Stimulated activated CD4-positive, alpha-beta T cell treated with anti-CD3 and anti-CD28 coated beads, Interleukin-12 subunit alpha, Interleukin-12 subunit beta, amount 100 ng/mL, for 24 hours (primary cell): ENCODE data around the gene ZNF17.

ENCODE experiments used
- DNase-seq, 2 experiments: peaks; one replicate each; pipeline ENCODE4 v3.0.0-alpha.2; 2020; ENCODE audit warnings: low read depth in 2 of 2

The ZNF17 gene

DNA sequence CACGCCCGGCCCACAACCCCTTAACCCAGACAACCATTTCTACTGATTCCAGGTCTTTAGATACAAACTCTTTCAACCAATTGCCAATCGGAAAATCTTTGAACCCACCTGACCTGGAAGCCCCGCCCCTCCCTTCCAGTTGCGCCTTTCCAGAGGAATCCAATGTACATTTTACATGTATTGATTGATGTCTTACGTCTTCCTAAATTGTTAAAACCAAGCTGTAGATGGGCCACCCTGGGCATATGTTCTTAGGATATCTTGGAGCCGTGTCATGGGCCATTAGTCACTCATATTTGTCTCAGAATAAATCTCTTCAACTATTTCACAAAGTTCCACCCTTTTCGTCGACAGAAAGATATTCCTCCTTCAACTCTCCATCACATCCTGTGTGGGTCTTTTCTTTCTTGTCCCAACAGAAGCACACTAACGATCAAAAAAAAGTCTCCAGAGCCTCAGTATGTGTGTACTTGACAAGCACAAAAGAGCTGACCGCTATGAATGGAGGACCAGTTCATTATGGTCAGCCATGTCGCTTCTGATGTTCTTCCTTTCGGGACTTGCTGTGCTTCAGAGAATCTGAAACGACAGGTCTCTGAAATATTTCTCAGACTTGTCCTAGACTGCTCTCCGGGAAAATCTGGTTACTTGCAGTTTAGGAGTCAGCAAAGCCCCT is 23.6 kb downstream of the ZNF17 start:
- DNase-seq = no peak

DNA sequence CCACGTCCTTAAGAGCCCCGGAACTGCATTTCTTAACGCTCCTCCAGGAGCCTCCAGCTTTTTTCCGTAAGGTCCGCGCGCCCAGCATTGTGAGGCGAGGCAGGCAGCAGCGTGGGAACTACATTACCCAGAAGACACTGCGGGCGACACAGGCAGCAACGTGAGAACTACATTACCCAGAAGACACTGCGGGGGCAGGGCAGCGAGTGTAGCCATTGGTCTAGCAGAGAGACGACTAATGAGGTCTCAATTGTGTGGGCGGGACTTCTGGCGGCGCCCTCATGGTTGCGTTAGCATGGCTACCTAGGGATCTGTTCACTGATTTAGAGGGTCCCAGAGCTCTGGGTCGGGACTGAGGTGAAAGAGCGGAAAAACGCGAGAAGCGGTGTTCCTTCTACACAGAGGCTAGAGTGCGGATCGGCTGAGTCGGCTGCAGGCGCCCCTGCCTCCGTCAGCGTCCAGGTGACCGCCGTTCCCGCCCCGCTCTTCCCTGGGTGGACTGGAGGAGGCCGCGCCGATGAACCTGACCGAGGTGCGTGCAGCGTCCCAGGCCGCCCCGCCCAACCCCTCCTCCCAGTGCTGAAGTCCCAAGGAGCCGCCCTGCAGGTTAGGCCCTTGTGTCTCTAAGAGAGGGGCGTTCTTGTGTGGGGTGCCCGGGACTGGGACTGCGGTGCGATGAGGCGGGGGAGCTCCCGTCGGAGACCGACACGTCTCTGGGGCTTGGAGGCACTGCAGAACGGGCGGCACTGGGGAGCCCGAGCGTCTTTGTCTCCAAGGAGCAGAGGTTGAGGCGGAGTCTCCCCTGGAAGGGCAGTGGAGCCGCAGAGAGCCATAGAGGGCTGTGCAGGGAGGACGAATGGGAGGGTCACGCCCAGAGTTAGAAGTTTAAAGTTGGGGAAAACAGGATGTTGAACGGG is 24.4 kb downstream of the ZNF17 start, which contains the start of gene ZNF749:
ZNF749 (plus strand) TSS at position 264 of the 917 bp plus-strand sequence; CDS start at position 518, 254 bp downstream.
- peak; percentile 92 to 94 for DNase-seq

DNA sequence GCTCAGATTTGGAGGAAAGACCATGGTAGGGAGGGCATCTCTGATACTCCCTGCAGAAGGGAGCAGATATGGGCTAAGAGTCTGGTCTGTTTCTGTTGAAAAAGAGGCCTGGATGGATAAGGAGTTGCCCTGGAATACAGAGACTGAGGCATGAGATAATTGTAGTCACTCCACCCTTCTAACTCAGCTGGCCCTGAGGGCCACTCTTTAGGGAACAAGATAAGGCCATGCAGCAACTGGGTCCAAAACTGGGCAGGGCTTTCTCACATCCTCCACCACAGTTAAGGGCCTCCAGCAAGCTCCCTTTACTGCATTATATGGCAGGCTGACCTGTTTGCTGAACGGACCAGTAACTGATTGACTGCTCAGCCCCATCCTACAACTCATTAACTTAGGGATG is 25.5 kb downstream of the ZNF17 start:
- no peak for DNase-seq

DNA sequence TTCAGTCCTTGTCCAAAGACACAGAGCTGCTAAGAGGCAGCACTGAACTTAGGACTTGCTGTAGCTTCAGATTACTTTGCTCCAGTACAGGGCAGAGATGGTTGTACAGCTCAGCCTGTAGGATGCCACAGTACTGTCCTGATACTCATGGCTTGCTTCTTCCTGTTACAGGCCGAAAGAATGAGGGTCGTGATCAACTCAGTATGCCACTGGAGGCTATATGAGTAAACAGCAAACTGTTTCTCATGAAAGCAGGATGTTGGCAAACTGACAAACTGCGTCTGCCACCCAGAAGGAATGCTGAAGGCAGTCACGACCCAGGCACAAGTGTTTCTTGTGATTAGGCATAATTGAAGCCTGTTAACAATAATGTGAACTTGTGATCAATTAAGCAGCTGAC is 27.0 kb downstream of the ZNF17 start:
- DNase-seq = no peak

DNA sequence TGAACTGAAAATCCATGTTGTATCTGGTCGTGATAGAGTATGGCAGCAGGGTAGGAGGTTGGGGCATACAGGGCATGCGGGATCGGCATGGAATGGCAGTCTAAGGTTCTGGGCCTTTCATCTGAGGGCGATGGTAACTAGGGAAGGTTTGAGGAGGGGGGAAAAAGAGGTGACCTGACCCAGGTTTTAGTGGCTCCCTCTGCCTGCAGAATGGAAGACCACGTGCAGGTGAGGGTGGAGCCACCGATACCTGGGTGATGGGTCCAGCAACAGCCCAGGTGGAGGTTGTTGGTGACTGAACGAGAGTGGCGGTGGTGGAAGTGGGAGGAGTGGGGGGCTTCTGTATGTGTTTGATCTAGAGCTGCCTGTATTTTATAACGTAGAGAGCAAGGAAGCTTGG is 28.0 kb downstream of the ZNF17 start:
- no peak for DNase-seq

DNA sequence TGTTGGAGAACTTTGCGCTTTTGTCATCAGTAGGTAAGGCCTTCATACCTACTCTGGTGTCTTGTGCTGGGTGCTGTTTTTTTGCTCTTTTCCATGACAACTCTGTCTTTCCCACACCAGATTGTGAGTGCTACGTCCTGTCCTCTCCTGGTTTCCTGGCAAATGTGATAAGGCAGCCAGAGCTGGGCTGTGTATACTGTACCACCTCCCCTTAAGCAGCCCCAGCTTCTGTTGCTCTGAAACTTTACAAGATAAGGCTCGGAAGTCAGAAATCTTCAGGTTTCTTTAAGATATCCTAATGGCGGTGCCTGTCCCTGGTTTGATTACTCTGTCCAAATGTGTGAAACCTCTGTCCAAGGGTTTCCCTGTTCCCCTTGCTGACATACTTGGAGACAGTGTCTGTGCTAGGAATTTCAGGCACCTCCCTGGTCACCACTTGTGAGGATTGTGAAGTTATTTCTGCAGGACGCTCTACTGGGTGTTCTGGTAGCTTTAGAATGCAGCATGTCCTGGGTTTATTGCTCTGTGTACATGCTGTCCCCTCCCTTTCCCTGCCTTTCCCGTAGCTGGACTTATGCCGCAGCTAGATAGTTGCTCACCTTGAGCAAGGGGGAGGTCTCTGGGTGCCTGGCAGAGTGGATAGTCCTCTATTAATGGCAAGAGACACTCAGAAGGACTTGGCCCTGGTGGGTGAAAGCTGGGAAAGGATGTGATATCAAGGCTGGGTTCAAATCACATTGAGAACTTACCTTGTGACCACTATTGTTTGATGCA is 31.2 kb downstream of the ZNF17 start:
- no peak for DNase-seq

DNA sequence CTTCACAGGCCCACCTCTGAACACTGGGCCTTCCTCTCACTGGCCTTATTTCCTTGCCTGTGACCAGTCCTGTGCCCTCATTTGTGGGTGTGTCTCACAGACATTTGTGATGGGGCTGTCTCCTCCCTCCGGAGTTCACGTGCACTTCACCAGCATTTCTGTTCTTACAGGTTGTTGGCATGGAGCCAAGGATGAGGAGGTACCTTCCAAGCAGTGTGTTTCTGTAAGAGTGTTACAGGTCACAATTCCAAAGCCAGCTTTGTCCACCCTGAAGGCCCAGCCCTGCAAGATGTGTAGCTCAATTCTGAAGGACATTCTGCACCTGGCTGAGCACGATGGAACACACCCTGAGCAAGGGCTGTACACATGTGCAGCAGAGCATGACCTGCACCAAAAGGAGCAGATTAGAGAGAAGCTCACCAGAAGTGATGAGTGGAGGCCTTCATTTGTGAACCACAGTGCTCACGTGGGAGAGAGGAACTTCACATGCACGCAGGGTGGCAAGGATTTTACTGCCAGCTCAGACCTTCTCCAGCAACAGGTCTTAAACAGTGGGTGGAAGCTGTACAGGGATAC is 32.2 kb downstream of the ZNF17 start:
- DNase-seq = no peak

DNA sequence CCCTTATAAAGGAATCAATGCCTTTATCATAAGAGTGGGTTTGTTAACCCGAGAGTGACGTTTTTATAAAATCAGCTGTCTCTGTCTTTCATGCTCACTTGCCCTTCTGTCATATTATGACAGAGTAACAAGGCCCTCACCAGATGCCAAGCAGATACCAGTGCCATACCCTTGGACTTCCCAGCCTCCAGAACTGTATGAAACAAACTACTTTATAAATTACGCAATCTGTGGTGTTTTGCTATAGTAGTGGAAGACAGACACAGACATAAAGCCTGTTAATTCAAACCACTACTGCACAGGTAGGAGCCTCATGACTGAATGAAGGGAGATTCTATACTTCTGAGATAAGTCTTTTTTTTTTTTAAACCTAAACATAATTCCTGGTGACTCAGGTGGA is 41.3 kb downstream of the ZNF17 start:
- DNase-seq = no peak

DNA sequence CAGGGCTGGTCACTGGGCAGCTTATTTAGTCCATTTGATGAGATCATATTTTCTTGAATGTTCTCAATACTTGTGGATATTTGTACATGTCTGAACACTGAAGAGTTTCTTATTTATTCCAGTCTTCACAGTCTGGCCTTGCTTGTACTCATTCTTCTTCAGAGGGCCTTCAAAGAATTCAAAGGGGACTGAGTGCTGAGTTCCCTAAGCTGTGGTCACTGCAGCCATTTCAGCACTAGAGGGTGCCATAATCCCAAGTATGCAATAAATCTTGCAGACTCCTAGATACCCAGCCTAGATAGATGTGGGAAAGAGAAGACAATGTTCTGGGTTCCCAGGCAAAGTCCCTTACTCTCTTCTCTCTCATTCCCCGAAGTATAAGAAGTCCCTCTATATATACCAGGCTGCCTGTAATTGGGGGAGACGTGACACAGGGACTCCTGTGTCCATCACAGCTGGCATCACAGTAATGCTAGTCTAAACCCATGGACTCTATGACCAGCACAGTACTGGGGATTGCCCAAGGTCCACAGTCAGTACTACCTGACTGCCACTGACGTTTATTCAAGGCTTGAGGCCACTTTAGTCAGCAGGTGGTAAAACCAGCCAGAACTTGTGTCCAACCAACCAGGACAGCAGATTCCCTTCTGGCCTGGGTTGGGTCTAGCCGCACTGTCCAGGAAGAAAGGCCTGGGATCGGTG is 54.9 kb downstream of the ZNF17 start:
- DNase-seq = no peak

DNA sequence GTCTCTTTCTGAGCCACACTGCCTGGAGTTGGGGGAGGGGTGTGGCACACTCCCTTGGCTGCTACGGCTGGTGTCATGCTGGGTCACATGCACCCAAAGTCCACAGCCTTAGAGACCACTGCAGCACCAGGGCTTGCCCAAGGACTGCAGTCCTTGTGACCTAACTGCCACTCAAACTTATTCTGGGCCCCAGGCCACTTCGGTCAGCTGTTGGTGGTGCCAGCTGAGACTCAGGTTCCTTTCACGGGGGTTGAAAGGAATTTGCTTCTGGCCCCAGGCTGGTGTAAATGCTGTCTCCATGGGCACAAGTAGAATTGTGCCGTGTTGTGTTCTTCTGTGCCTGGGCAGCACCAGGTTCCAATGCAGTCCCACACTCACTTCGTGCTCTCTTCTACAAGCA is 55.5 kb downstream of the ZNF17 start:
- DNase-seq = no peak
